Right lobe of liver (tissue), 6 donors: ENCODE measurements around the gene THSD7A. TPM values are rescaled to one million over a fixed set of nuclear protein-coding genes. Genes with fewer than 3 reads are reported as not detected.

Experiments used
- ATAC-seq, 4 donors: fragments of 200-7000 bp; cut with Tn5 transposase; one replicate each; pipeline ENCODE4 v1.9.1; 2020; ENCODE audit warnings: mild to moderate bottlenecking in 4 of 4, moderate library complexity in 4 of 4
- DNase-seq, 3 donors: peaks; one replicate each; pipeline ENCODE4 v3.0.0-alpha.2; 2020
- H3K27ac ChIP-seq, 3 donors: fragments of 200-600 bp; one replicate each; pipeline ENCODE4 v1.8.0; 2022
- H3K27me3 ChIP-seq, 2 donors: fragments of 200-600 bp; one replicate each; pipeline ENCODE4 v1.8.0; 2022
- H3K36me3 ChIP-seq, 4 donors: fragments of 200-600 bp; sonication (generic) in 1 of 4; one replicate each; pipeline versions ENCODE4 v1.5.1 to v1.8.0; 2017 to 2022; ENCODE audit warnings: control low read depth in 1 of 4
- H3K4me1 ChIP-seq, 4 donors: fragments of 200-600 bp; sonication (generic) in 1 of 4; one replicate each; pipeline versions ENCODE4 v1.5.1 to v1.8.0; 2017 to 2022; ENCODE audit warnings: control low read depth in 1 of 4
- H3K4me3 ChIP-seq, 3 donors: fragments of 200-600 bp; one replicate each; pipeline ENCODE4 v1.8.0; 2022
- H3K9me3 ChIP-seq, 4 donors: fragments of 200-600 bp; sonication (generic) in 1 of 4; one replicate each; pipeline versions ENCODE4 v1.5.1 to v1.8.0; 2017 to 2022; ENCODE audit warnings: control low read depth in 1 of 4
- POLR2A ChIP-seq: fragments of 450-650 bp; IDR thresholded peaks from one replicate; pipeline ENCODE4 v1.6.1; 2017; ENCODE audit warnings: antibody characterized with exemption, mild to moderate bottlenecking
- WGBS: methylation state at CpG from one replicate; pipeline ENCODE4 v1.1.6; 2018; ENCODE audit warnings: low coverage, low lambda C conversion rate; ENCODE audit not compliant: insufficient coverage; ENCODE audit errors: missing lambda C conversion rate; 5-methylcytosine and 5-hydroxymethylcytosine counted together
- intact Hi-C, 2 donors: fragments of 100-400 bp; cut with DNase I; formaldehyde crosslinking; loops; one replicate each; pipeline versions ENCODE4 v1.11.2 to v1.14.1; 2022
- total RNA-seq, 6 experiments: library from RNA; depleted of rRNA in 2 of 6; stranded (reverse); fragments of >200 nt in 2 of 6; fragmentation: NEBNext Ultra II Directional in 3 of 6; extraction: Animal tissue kit (Norgen Biotek cat#: 25700) in 3 of 6; gene quantifications; one replicate each; pipeline versions ENCODE4 v1.1.0 to v1.2.4, GENCODE V29; 2016 to 2023
- TF ChIP-seq, protein P1 (sequence below), 4 donors: fragments of 200-600 bp in 3 of 4; fragments of 450-650 bp in 1 of 4; IDR thresholded peaks; one replicate each; pipeline versions ENCODE4 v1.5.1 to v1.8.0; 2016 to 2022; ENCODE audit warnings: antibody characterized with exemption in 4 of 4, mild to moderate bottlenecking in 2 of 4
- donor health status: DM: no; HTN: yes; CAD: no.
- donor health status: DM: no; HTN: no; CAD: no.
- donor health status: DM: no; HTN: no; CAD: no.
- donor health status: DM: no; HTN: yes; CAD: no.
- donor health status: DM: no; HTN: yes; CAD: no.

THSD7A gene
- total RNA-seq, 6 experiments from 2014 or later: 1.1 to 2.5 (median 1.4) TPM

DNA sequence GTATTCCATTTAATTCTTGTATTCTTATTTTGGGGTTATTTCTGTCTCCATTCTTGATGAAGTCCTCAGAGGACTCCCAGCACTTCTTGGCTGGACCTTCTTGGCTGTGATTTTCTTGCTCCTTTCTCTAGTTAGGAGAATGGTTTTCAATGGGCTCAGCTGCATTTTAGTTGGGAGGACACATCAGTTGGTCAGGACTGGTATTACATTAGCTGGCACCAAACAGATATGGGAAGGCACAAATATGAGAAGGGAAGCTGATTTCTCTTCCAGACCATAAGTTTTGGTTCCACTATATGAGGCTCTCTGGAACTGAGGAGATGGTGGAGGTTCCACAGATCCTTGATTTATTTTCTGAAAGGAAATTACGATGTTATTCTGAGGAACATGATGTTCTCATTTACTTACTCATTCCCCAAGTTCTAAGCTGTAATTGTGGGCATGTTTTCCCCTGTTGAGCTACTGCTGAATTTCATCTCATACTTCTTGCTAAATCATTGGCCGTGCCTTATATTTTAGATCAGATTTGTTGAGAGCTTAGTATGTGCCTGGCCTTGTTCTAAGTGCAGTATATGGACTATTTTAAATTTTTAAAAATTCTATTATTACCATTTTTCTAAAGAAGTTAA lies 261.0 kb downstream of the THSD7A start:
- peak overlapping the region in 2 of 3 donors; percentile 11 to 71 for H3K27ac ChIP-seq
- no peaks in the 10 kb centered on the region for H3K27me3 ChIP-seq
- no peak overlapping the region for H3K4me3 ChIP-seq
- peaks cover 0 to 27% (median 7%) of the 10 kb centered on the region in 4 donors for H3K4me1 ChIP-seq
- no peak for TF ChIP-seq POLR2A
- TF ChIP-seq, protein P1, sequence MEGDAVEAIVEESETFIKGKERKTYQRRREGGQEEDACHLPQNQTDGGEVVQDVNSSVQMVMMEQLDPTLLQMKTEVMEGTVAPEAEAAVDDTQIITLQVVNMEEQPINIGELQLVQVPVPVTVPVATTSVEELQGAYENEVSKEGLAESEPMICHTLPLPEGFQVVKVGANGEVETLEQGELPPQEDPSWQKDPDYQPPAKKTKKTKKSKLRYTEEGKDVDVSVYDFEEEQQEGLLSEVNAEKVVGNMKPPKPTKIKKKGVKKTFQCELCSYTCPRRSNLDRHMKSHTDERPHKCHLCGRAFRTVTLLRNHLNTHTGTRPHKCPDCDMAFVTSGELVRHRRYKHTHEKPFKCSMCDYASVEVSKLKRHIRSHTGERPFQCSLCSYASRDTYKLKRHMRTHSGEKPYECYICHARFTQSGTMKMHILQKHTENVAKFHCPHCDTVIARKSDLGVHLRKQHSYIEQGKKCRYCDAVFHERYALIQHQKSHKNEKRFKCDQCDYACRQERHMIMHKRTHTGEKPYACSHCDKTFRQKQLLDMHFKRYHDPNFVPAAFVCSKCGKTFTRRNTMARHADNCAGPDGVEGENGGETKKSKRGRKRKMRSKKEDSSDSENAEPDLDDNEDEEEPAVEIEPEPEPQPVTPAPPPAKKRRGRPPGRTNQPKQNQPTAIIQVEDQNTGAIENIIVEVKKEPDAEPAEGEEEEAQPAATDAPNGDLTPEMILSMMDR (IDR thresholded peaks at IDR 0.05): peak in 1 of 4 donors; percentile 29
- DNase-seq (no peak), ATAC-seq (peak; percentile 41 to 66 (median 52))
- intact Hi-C loops: no loop called here
- H3K9me3 ChIP-seq: no peaks in the 10 kb centered on the region
- 92% methylated on average over 2 of the region's 2 CpGs for WGBS
- H3K36me3 ChIP-seq: no peaks in the 10 kb centered on the region

- WGBS: 15% methylated on average over 1 of the region's 1 CpG
- no peak for TF ChIP-seq POLR2A
- TF ChIP-seq, protein P1 (IDR thresholded peaks at IDR 0.05): no peak
- ATAC-seq (peak; percentile 83 to 95 (median 89)), DNase-seq (no peak)
- Histone ChIP-seq H3K36me3 (no peaks in the 10 kb centered on the region), H3K27me3 (no peaks in the 10 kb centered on the region), H3K9me3 (no peaks in the 10 kb centered on the region), H3K27ac (peak overlapping the region; percentile 16 to 71 (median 40)), H3K4me1 (peaks cover 0 to 27% (median 7%) of the 10 kb centered on the region in 4 donors), H3K4me3 (no peak overlapping the region)
- intact Hi-C loops: no loop called here
Measured at GRCh38 chr7:11570205-11570604, 261.8 kb downstream of the THSD7A start.

GRCh38 chr7:11567571-11567970 lies 264.4 kb downstream of the THSD7A start:
- no peaks in the 10 kb centered on the region for H3K27me3 ChIP-seq
- H3K4me1 ChIP-seq: peaks cover 0 to 17% (median 7%) of the 10 kb centered on the region in 4 donors
- ATAC-seq: no peak
- no peaks in the 10 kb centered on the region for H3K9me3 ChIP-seq
- intact Hi-C loops: no loop called here
- no peak for TF ChIP-seq POLR2A
- TF ChIP-seq, protein P1 (IDR thresholded peaks at IDR 0.05): no peak
- H3K27ac ChIP-seq: no peak overlapping the region
- no peaks in the 10 kb centered on the region for H3K36me3 ChIP-seq
- 96% methylated on average over 3 of the region's 3 CpGs for WGBS
- DNase-seq: no peak
- H3K4me3 ChIP-seq: no peak overlapping the region

DNA sequence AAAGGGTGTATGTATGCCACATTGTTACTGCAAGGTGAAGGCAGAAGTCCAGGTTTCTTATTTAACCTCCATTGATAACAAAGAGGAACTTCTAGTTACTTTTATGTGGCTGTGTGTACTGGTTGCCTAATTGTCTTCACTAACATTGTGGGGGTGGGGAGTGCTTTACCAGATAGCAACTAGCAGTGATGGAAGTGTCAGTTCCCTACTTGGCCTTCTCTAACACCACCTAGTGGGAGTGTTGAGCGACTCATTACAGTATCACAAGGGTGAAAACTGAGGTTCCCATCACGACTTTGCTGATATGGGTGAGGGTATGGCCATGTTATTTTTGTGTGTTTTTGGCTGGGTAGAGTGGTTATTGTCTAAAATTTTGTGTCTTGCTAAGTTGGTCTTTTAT lies 274.4 kb downstream of the THSD7A start:
- WGBS: 48% methylated on average over 2 of the region's 2 CpGs
- H3K4me1 ChIP-seq: no peaks in the 10 kb centered on the region
- intact Hi-C loops: no loop called here

More for the DNA sequence above, 274.4 kb downstream of the THSD7A start:
- peak; percentile 99 to 100 (median 100) for ATAC-seq
- H3K4me3 ChIP-seq: no peak overlapping the region
- DNase-seq: peak in 1 of 3 donors; percentile 74
- TF ChIP-seq, protein P1 (IDR thresholded peaks at IDR 0.05): peak; percentile 44 to 69 (median 62)
- no peak for TF ChIP-seq POLR2A
- H3K27me3 ChIP-seq: no peaks in the 10 kb centered on the region
- no peak overlapping the region for H3K27ac ChIP-seq
- no peaks in the 10 kb centered on the region for H3K9me3 ChIP-seq
- no peaks in the 10 kb centered on the region for H3K36me3 ChIP-seq
